ENCODE measurements around the gene PIGU.
"Not testable (repeated sequence)": the region's sequence is repeated elsewhere in the genome, so short reads cannot be mapped to it uniquely, and the experiment has no call there.

The PIGU gene

DNA sequence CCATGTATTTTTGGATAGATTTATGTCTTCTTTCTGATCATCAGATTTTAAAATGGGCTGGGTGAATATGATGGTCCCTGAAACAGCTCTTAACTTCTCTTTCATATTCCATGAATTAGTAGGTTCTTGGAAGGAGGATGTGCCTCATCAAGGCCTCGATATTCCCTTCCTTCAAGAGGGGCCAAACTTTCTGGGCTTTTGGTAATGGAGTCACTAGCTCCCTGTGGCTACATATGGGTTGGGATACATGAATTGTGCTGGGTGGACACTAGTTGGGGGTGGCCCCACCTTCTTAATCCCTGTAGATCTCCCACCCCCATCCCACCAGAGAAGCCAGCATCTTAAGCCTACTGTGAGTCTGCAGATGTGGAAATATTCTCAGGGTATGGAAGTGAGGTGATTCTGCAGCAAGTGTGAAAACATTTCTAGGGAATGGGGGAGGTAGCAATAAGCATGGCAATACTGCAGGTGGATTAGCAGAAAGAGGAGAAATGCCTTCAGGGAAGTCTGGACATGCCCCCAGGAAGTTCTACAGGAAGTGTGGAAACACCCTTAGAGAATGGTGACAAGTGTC is 29.5 kb upstream of the PIGU start:
- no peak for DNase-seq

DNA sequence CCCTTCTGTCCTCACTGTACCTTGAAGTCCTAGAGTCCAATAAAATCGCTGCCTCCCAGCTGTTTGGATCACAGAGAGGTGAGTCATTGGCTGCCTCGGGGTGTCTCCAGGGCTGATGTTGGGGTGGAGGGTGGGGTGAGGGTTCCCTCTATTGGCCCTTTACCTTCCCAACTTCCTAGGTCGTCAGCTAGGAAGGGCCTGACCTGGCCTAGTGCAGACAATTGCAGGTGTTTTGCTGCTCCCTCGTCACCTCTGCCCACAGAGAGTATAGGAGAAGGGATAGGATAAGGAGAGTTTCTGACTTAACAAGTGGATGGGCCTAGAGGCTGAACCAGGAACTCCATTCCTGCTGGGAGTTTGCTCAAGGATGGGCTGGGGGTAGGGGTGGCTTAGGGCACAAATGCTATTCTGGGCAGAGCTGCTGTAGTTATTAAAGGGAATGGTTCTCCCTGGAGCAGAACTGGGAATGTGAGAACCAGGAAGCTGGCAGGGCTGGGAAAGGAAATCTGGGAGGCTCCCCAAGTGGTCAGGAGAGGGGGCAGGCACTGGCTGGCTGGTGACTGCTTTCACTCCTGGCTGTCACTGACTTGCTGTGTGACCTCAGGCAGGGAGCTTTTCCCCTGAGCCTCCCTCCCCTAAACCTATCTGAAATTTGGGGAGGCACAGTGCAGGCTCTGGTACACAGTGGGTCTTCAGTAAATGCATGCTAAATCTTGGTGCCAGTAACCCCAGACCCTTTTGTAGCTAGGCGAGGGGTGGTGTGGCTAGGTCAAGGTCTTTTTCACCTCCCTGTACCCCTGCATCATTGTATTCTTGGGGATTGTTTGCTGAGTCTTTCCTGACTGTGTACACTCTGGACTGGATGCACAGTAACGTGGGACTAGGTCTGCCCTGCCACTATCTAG is 28.8 kb upstream of the PIGU start:
- no peak for DNase-seq

DNA sequence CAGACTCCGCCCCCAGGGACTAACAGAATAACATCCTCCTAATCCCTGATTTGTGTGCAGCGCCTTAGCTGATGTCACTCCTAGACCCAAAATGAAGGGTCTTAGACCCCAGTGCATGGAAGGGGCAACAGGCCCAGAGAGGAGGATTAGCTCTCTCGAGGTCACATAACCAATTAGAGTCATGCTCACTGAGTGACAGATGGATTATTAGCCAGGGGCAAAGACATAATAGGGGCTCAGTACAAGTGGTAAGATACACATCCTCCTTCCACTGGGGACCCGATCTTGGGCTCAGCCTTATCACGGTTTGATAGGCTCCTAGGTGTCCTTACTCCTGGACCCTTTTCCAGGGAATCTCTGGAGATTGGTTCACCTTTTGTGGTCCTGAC is 28.1 kb upstream of the PIGU start:
- peak; percentile 32 for DNase-seq

DNA sequence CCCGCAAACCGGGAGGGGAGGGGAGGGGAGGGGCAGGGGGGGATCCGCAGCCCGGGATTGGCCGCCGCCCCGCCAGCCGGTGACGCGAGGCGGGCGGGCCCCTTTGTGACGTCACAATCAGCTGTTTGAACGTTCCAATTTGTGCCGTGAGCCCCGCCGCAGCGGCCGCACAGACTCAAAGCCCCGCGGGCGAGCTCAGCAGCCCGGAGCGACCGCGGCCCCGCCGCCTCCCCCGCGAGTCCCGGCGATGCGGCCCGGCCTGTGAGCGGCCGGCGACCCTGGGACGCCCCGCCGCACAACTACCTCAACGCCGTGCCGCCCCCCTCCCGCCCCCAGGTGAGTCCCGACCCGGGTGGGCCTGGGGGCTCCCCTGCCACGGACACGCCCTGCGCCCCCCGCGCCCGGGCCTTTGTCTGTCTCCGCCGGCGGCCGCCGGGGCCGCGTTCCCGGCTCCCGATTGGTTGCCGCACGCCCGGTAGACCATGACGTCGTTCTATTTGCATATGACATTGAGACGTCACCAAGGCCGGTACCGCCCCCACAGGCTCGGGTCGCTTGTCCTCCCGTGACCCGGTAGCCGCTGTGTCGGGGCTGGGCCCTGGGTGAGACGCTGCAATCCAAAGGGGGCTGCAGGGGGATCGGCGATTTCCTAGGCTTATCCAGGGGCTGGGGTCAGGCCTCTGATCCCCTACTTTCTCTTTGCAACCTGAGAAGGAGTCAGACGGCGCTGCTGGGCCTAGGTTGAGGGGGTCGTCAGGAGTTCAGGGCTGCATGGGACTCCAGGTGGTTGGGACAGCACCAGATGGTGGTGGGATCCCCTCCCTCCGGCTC is 27.5 kb upstream of the PIGU start, which contains the start of gene TP53INP2:
Gene TP53INP2, plus strand, starts transcription at position 168 of the 831 bp plus-strand sequence. CDS start 4,396 bp downstream, outside the sequence.
- DNase-seq = peak; percentile 77

DNA sequence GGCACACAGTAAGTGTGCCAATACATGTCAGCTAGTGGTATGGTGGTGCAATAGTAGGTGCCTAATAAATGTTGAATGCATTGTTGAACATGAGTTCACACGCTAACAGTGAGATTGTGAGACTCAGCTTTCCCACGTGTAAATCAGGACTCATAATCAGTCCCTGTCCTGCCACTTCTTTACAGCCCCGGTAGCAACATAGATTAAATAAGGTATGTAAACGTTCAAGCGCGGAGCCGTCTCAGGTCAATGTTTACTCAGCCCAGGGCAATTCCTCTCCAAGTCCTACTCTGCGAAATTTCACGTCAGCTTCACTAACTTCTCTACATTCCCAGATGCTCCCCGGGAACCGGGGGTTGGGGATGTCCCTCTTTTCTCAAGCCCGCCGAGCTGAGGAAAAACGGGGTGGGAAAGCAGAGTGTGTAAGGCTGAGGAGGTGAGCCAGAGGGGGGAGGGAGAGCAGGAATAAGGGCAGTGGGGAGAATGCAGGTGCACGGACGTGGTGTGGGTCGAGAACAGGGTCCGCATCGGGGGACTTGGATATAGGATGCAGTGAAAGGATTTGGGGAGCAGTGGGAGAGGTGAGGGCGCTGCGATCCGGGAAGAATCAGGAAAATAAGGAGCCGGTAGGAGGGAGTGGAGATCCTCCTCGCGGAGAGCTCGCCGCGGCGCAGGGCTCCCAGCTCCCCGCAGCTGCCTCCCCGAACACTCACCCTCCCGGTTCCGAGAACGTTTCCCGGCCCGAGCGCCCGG is 26.7 kb upstream of the PIGU start:
- DNase-seq = no peak

DNA sequence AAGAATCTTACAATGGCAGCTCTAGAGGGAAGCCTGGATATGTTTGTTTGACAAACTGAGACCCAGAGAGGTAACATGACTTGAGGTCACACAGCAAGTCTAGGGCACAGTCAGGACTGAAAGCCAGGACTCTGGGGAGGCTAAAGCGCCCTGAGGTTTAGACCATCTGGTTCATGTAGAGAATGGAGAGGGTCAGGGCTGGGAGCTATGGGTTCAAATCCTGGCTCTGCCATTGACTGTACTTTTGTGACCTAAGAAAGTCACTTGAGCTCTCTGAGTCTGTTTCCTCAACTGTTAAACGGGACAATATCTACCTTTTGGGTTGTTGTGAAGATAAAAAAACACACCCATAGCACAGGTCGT is 26.1 kb upstream of the PIGU start:
- no peak for DNase-seq

DNA sequence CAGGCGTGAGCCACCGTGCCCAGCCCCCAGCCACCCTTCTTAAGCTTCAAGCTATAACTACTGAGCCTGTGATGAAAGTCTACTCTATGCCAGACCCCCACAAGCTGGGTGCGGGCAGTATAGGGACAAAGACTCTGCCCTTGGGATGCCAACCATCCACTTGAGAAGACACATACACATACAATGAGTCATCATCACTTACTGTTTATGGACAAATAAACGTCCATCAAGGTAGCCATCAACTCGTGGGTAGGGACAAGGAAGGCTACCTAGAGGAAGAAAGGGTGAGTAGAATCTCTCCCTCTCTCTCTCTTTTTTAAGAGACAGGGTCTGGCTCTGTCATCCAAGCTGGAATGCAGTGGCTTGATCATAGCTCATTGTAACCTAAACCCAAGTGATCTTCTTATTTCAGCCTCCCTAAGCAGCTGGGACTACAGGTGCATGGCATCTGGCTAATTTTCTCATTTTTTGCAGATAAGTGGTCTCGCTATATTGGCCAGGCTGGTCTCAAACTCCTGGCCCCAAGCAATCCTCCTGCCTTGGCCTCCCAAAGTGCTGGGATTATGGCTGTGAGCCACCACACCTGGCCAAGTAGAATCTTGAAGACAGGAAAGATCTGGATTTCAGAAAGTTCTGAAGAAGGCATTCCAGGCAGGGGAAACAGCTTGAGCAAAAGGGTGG is 24.7 kb upstream of the PIGU start:
- no peak for DNase-seq

DNA sequence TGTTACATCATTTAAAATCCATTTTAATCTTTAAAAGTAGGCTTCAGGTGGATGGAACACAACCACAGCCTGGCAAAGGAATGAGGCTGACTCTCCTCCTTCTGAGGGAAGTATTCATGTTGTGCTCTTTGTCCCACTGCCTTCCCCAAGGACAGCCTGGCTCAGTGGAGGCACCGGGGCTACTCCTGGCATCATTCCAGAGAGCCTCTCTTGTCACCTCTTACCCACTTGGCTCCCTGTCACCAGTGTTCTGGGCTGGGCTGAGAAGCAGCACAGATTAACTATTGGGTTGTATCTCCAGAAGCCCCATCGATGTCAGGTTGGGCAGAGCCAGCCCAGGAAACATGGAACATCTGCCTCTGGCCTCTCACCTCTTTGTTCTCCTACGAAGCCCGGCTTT is 16.5 kb upstream of the PIGU start:
- DNase-seq = no peak

DNA sequence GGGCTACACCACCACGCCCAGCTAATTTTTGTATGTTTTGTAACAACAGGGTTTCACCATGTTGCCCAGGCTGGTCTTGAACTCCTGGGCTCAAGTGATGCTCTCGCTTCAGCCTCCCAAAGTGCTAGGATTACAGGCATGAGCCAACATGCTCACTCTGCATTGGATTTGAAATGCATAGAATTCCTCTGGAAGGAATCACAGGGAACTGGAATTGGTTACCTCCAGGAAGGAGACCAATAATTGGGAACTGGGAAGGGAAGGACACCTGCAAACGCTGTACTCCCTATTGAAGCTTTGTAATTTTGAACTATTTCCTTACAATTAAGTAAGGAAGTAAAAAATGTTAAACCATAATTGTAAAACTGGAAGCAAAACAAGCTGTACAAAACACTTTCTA is 14.9 kb upstream of the PIGU start:
- DNase-seq = no peak

DNA sequence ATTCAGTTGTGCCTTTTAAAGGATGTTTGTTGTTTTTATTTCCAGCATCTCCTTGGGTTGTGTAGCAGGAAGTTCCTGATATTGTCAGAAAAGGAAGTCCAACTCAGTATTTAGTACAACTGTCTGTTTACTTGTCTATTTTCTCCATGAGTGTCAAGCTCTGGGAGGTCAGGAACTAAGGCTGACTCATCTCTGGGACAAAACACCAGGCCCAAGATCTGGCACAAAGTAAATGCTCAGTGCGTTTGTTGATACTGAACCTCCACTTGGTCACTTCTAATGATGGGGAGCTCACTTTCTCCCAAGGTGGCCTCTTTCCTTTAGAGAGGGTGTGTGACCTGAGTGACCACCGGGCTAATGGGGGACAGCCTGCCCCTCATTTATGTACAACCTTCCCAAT is 12.6 kb upstream of the PIGU start:
- no peak for DNase-seq

DNA sequence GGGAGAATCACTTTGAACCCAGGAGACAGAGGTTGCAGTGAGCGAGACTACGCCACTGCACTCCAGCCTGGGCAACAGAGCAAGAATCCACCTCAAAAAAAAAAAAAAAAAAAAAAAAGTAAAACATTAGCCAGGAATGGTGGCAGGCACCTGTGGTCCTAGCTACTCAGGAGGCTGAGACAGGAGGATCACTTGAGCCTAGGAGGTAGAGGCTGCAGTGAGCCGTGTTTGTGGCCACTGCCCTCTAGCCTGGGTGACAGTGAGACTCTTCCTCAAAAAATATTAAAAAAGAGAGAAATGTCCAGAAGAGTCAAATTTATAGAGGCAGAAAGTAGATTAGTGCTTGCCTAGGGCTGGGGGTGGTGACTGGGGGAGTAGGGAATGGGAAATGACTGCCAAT is 6.8 kb upstream of the PIGU start:
- no peak for DNase-seq

DNA sequence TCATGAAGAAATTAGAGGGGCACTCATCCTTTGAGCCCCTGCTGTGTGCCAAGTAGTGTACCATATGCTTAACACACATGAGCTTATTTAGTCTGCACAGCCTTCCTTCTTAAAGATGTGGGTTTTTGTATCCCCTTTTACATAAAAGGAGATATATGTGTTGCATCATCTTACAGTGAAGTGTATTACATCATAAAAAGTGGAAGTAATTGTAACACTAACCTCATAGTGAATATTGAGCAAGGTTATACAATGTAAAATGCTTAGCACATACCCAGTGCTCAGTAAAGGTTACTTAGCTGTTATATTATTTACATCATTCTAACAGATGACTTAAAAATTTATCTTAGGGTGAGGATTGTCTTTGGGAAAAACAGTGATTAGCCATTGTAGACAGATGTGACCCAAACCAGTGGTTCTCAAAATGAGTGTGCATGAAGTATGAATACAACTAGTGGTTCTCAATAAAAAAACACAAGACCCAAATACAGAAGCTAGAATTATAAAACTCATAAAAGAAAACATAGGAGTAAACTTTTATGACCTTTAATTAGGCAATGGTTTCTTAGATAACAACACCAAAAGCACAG is 3.8 kb upstream of the PIGU start:
- DNase-seq = no peak

DNA sequence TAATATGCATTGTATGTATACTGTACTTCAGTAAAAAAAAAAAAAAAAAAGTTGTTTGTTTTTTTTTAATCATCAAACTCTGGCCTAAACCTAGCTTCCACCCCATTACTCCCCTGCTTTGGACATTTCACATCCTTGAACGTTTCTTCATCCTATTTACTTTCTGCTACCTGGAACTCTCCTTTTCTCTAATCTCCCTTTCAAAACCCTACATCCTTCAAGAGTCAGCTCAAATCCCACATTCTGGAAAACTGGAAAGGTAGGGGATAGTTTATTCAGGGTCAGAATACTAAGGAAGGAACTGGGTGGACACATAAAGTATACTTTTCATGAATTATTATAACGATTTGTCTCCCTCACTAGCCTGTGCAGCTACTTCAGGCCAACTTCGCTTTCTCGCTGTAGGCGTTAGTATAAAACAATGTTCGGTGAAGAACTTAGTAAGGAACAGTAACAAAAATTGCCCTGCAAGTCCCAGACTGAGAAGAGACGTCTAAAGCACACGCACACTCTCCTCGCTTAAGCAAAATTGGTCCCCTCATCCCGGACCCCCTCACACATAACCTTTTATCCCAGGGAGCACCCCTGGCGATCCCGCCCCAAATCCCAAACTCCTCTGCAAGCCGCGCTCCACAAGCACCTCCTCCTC is 775 bp downstream of the PIGU start:
- DNase-seq = no peak

DNA sequence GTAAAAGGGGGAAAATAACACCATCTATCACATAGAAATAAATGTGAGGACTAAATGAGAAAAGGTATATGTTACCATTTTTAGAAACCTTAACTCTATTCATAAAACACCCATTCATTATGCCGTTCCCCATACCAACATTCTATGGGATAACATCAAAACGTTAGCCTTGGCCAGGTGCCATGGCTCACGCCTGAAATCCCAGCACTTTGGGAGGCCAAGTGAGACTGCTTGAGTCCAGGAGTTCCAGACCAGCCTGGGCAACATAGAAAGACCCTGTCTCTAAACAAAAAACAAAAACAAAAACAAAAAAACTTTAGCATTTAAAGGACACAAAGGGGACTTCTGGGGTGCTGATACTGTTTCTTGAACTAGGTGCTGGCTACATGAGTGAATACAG is 1.3 kb downstream of the PIGU start:
- no peak for DNase-seq

DNA sequence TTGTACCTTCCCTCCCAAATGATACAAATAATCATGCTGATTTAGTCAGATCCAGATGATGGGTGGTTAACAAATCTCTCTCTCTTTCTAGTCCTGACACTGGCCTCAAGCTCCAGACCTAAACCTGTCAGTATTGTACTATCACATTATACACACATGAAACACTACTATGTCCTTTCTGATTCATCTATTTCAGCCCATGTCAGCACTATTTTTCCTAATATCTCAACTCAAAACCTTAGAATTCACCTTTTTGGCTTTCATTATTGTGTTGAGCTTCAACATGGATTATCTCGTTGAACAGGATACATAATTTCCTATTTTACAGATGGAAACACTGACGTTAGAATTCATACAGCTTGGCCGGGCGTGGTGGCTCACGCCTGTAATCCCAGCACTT is 3.5 kb downstream of the PIGU start:
- DNase-seq = no peak

DNA sequence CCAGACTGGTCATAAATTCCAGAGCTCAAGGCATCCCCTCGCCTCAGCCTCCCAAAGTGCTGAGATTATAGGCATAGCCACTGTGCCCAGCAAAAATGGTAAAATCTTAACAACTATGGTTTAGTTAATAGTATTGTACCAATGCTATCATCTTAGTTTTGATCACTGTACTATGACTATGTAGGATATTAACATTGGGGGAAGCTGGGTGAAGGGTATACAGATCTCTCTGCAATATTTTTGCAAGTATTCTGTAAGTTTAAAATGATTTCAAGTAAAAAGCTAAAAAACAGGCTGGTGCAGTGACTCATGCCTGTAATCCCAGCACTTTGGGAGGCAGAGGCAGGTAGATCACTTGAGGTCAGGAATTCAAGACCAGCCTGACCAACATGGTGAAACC is 7.8 kb downstream of the PIGU start:
- DNase-seq = no peak

DNA sequence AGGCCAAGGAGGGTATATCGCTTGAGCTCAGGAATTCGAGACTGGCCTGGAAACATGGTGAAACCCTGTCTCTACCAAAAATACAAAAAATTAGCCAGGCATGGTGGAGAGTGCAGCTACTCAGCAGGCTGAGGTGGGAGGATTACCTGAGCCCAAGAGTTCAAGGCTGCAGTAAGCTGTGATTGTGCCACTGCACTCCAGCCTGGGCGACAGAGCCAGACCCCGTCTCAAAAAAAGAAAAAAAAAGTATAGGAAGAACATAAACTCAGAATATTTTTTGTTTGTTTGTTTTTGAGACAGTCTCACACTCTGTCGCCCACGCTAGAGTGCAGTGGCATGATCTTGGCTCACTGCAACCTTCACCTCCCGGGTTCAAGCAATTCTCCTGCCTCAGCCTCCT is 12.1 kb downstream of the PIGU start:
- DNase-seq = not testable (repeated sequence)

DNA sequence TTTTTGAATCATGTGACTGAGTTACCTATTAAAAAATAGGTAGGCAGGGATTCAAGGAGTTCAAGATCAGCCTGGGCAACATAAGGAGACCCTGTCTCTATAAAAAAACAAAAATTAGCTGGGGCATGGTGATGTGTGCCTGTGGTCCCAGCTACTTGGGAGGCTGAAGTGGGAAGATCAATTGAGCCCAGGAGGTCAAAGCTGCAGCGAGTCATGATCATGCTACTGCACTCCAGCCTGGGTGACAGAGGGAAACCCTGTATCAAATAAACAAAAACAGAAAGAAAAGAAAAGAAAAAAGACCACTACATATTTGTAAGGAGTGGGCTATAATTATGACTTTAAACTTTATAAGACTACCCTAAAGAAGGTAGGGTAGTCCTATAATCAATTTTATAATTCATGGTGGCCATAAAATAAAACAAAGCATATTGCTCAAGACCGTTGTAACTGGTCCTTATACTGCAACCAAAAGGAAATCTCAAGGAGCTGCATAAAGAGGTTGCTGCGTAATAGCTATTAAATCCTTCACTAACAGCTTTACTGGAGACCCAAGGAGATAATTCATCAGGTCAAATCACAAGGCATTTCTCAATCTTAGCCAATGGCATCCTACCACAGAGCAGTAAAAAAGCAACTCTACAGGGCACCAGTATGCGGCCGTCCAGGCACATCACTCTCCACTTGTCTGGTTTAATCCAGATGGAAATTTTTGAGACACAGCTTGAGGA is 13.5 kb downstream of the PIGU start:
- no peak for DNase-seq

DNA sequence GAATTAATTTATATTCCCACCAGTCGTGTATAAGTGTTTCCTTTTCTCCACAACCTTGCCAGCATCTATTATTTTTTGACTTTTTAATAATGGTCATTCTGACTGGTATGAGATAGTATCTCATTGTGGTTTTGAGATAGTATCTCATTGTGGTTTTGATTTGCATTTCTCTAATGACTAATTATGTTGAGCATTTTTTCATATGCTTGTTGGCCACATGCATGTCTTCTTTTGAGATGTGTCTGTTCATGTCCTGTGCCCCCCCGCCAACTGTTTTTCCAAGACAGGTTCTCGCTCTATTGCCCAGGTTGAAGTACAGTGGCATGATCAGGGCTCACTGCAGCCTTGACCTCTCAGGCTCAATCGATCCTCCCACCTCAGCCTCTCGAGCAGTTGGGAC is 15.1 kb downstream of the PIGU start:
- DNase-seq = not testable (repeated sequence)

DNA sequence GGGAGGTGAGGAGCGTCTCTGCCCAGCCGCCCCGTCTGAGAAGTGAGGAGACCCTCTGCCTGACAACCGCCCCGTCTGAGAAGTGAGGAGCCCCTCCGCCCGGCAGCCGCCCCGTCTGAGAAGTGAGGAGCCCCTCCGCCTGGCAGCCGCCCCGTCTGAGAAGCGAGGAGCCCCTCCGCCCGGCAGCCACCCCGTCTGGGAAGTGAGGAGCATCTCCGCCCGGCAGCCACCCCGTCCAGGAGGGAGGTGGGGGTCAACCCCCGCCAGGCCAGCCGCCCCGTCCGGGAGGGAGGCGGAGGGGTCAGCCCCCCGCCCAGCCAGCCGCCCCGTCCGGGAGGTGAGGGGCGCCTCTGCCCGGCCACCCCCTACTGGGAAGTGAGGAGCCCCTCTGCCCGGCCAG is 18.2 kb downstream of the PIGU start:
- DNase-seq = not testable (repeated sequence)
